Bronchial epithelial cell (primary cell): ENCODE measurements around the gene RUNX1. TPM values are rescaled to one million over a fixed set of nuclear protein-coding genes. Genes with fewer than 3 reads are reported as not detected.

Experiments
- DNase-seq: peaks from one replicate; pipeline ENCODE4 v3.0.0-alpha.2; 2010; ENCODE audit warnings: low read depth
- FAIRE-seq: peaks from 2 replicates; lab custom pipeline; 2011; peaks lifted over from hg19 to GRCh38; lab: Jason Lieb, UNC
- H3K27me3 ChIP-seq: 2 replicates; pipeline ENCODE4 v1.5.1; 2011; ENCODE audit warnings: low read length; ENCODE audit not compliant: control insufficient read depth, insufficient read depth
- H3K36me3 ChIP-seq: 2 replicates; pipeline ENCODE4 v1.5.1; 2011; ENCODE audit warnings: low read length; ENCODE audit not compliant: control insufficient read depth, insufficient read depth
- H3K4me3 ChIP-seq: 2 replicates; pipeline ENCODE4 v1.5.1; 2011; ENCODE audit warnings: mild to moderate bottlenecking, low read depth, low read length, control low read depth
- total RNA-seq: library from RNA; depleted of rRNA; stranded (reverse); fragments of >200 nt; gene quantifications from 2 replicates; pipeline ENCODE4 v1.2.1, GENCODE V29; 2014
- TF ChIP-seq, protein P1 (sequence below): IDR thresholded peaks from 2 replicates; pipeline ENCODE4 v1.5.1; 2011; ENCODE audit warnings: mild to moderate bottlenecking, moderate library complexity, low read length, control low read depth, inconsistent platforms; ENCODE audit not compliant: insufficient read depth, severe bottlenecking

RUNX1 gene
- total RNA-seq, 1 donor from 2014 or later, result 11.8 TPM

DNA sequence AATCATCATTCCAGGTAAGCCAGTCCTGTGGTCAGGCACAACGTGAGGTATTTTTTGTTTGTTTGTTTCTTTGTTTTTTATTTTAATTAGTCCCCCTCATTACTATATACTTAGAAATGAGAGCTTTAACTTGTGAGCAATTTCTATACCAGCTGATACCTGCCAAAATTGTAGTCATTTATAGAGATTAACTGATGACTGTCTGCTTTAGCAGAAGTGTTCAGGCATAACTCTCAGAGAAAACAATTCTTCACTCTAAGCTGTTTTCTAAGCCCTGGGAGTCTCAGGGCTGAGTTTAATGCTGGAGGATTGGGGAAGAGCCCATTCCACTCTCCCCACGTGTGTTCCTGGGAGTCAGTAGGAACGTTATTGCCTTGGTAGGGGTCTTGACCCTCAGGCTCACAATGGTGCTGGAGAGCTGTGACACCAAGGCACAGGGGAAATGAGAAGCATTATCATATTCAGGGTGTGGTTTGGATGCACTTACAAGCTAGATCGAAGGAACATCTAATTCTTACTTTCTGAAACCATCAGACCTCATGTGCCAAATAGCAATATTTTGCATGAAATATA is 212.1 kb downstream of the RUNX1 start:
- DNase-seq, result no peak
- TF ChIP-seq, protein P1, sequence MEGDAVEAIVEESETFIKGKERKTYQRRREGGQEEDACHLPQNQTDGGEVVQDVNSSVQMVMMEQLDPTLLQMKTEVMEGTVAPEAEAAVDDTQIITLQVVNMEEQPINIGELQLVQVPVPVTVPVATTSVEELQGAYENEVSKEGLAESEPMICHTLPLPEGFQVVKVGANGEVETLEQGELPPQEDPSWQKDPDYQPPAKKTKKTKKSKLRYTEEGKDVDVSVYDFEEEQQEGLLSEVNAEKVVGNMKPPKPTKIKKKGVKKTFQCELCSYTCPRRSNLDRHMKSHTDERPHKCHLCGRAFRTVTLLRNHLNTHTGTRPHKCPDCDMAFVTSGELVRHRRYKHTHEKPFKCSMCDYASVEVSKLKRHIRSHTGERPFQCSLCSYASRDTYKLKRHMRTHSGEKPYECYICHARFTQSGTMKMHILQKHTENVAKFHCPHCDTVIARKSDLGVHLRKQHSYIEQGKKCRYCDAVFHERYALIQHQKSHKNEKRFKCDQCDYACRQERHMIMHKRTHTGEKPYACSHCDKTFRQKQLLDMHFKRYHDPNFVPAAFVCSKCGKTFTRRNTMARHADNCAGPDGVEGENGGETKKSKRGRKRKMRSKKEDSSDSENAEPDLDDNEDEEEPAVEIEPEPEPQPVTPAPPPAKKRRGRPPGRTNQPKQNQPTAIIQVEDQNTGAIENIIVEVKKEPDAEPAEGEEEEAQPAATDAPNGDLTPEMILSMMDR, result no peak
- Histone ChIP-seq H3K36me3 (peaks cover 33% of the 10 kb centered on the region), H3K27me3 (no peaks in the 10 kb centered on the region), H3K4me3 (no peak overlapping the region)
- no peak for FAIRE-seq

DNA sequence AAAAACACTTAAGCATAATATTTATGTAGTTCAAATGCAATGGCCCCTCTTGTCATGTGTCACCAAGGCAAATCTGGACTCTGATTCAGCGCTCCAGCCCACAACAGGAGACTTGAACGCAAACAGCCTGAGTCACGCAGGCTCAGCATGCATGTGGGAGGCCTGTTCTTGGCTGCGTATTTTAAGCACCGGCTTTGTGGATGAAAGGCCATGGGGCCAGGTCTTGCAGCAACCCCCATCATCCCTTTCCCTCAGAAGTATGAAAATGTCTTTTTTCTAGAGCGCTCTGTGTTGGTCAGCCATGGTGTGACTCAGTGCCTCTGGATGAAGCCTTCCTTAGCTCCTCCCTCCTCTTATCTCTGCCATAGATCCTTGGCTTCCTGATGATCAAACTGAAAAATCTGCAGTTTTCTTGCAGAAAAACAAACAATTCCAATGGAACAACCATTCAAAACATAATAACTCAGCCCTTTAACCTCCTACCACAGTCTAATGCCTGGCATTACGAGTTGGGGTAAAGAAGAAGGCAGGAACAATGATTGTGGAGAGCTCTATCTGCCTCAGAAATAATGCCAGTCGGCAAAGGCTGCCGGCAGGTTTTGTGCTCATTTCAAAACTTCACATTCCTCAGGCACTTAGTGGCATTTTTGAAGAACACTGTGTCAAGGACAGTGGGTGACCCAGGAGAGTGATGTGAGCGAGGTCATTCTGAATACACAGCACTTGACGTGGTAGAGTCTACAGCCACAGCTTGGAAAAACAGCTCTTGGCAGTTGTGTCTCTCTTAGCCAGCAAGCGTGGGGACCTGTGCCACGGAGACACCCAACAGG is 212.8 kb downstream of the RUNX1 start:
- H3K4me3 ChIP-seq, result no peak overlapping the region
- TF ChIP-seq, protein P1, result no peak
- DNase-seq (peak; percentile 97), FAIRE-seq (no peak)
- no peaks in the 10 kb centered on the region for H3K27me3 ChIP-seq
- peaks cover 30% of the 10 kb centered on the region for H3K36me3 ChIP-seq

DNA sequence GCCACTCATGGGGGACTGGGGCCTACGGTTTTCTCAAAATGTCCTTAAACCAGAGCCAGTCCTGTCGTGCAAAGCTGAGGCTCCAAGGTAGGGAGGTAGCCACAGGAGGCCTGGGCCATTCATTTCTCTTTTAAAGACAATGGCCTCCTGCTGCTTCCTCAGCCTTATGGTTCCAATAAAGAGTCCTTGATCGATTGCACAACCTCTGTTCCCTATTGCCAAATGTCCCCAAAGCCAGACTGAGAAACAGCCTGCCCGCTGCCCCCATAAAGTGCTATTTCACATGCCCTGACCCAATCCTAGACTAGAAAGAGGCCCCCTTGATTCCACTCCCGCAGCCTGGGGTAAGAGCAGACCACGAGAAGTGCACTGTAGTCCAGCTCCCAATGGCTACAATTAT is 213.6 kb downstream of the RUNX1 start:
- FAIRE-seq (no peak), DNase-seq (no peak)
- Histone ChIP-seq H3K4me3 (no peak overlapping the region), H3K36me3 (peaks cover 26% of the 10 kb centered on the region), H3K27me3 (no peaks in the 10 kb centered on the region)
- TF ChIP-seq, protein P1, result no peak

DNA sequence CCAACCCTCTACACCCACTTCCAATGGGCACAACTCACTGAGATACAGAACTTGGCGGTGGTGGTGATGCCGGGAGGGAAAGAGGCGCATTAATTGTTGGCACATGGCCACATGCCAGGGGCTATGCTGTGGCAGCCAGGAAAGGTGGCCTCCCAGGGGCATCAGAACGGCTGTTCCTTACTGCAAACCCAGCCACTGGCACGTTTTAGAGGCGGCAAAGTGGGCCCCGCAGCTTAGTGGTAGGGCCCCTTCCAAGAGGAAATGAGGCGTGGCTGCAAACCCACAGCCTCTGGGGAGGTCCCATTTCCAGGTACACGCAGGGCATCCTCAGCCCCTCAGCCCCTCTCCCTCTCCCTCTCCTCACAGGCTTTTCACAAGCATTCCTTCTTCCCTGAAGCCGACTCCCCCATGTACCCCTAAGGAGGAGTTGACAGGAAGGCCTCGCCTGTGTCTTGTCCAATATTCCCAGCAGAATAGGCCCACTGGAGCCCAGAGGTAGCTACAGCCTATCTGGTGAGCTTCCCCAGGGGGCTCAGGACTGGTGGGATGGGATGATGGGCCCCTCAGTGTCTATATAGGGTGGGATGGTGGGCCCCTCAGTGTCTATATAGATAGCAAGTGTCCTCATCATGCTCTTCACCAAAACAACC is 214.1 kb downstream of the RUNX1 start:
- no peak for FAIRE-seq
- H3K4me3 ChIP-seq, result no peak overlapping the region
- TF ChIP-seq, protein P1, result no peak
- no peaks in the 10 kb centered on the region for H3K27me3 ChIP-seq
- DNase-seq, result no peak
- peaks cover 26% of the 10 kb centered on the region for H3K36me3 ChIP-seq

DNA sequence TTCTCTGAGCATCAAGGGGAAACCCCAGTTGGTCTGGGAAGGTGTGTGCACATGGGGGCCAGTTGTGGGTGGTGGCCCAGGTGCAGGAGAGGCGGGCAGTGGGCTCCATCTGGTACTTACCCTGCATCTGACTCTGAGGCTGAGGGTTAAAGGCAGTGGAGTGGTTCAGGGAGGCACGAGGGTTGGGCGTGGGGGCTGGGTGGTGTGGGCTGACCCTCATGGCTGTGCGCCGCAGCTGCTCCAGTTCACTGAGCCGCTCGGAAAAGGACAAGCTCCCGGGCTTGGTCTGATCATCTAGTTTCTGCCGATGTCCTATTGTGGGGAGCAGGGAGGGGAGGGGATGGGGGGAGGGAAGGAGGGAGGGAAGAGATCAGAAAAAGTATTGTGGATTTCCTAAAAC is 214.8 kb downstream of the RUNX1 start:
- no peaks in the 10 kb centered on the region for H3K27me3 ChIP-seq
- peaks cover 24% of the 10 kb centered on the region for H3K36me3 ChIP-seq
- FAIRE-seq (no peak), DNase-seq (no peak)
- TF ChIP-seq, protein P1, result no peak
- no peak overlapping the region for H3K4me3 ChIP-seq
